BLaER1 (cell line): ENCODE measurements around the gene MRPS35.

Source experiments
- H3K27ac ChIP-seq: shearing (Covaris generic); formaldehyde crosslinking; 2 replicates; pipeline ENCODE4 v1.8.1; 2022
- H3K27me3 ChIP-seq: shearing (Covaris generic); formaldehyde crosslinking; 2 replicates; pipeline ENCODE4 v1.8.1; 2022
- H3K36me3 ChIP-seq: shearing (Covaris generic); formaldehyde crosslinking; 2 replicates; pipeline ENCODE4 v1.8.1; 2022
- H3K4me1 ChIP-seq: shearing (Covaris generic); formaldehyde crosslinking; 2 replicates; pipeline ENCODE4 v1.8.1; 2022
- H3K4me2 ChIP-seq: shearing (Covaris generic); formaldehyde crosslinking; 2 replicates; pipeline ENCODE4 v1.8.1; 2022
- H3K4me3 ChIP-seq: shearing (Covaris generic); formaldehyde crosslinking; 2 replicates; pipeline ENCODE4 v1.8.1; 2022
- H3K9ac ChIP-seq: shearing (Covaris generic); formaldehyde crosslinking; 2 replicates; pipeline ENCODE4 v1.8.1; 2022
- H3K9me3 ChIP-seq: shearing (Covaris generic); formaldehyde crosslinking; 2 replicates; pipeline ENCODE4 v1.8.1; 2022
- H4K20me1 ChIP-seq: shearing (Covaris generic); formaldehyde crosslinking; 2 replicates; pipeline ENCODE4 v1.8.1; 2022
- Cebpa-rat ChIP-seq: shearing (Covaris generic); IDR thresholded peaks from 2 replicates; pipeline ENCODE4 v1.8.1; 2022

Gene MRPS35

DNA sequence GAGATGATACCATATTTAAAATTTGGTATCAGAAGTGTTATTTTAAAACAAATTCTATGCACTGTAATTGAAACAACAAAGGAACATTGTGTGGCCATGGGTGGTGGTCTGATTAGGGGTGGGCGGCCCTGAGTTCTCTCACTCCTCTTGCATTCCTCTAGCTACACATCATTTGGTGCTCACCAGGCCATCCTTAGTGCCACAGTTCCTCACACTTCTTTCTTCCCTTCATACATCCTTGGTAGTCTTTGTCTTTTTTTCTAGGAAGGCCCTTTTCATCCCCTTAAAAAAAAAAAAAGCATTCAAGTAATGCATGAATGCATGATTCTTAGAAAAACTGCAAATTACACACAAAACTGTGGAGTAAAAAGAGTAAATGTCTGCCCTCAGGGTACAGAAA, 71.8 kb downstream of the MRPS35 start:
- H3K4me1 ChIP-seq = peaks cover 31% of the 10 kb centered on the region
- no peaks in the 10 kb centered on the region for H3K27me3 ChIP-seq
- peak overlapping the region; percentile 94 for H3K4me2 ChIP-seq
- TF ChIP-seq Cebpa-rat = no peak
- H3K9ac ChIP-seq = no peak overlapping the region
- H3K4me3 ChIP-seq = no peak overlapping the region
- H3K27ac ChIP-seq = no peak overlapping the region
- H3K9me3 ChIP-seq = peaks cover 5% of the 10 kb centered on the region; the same call in 1 of the 2 replicates
- H3K36me3 ChIP-seq = peaks cover 33% of the 10 kb centered on the region
- H4K20me1 ChIP-seq = peaks cover 1% of the 10 kb centered on the region; the same call in 1 of the 2 replicates

DNA sequence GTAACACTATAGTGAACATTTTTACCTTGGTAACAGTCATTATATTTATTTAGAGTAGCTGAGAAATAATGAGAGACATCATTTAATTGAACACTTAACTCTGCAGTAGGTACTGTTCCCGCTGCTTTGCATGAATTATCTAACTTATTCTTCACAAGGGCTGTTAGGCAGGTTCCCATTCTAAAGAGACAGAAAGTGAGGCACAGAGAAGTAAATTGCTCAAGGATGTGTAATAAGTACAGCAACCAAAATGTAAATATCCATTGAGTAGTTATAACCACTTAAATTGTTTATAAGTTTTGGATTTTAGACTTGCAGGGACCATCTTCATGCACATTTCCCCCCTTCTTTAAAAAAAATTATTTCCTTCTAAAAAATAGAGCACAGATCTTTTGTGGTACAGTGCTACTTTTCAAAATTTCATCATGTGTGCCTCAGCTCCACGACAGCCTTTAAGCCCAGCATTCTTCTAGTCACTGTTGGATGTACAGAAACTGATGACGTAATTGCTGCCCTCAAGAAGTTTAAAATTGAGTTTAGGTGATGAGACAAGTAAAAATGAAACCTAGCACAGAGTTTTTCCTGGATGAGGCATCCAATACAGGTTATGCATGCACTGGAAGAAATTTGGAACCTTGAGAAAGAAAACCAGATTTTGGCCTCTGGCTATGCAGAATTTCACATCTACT, 75.4 kb downstream of the MRPS35 start:
- H3K27ac ChIP-seq = no peak overlapping the region
- no peak overlapping the region for H3K9ac ChIP-seq
- no peak overlapping the region for H3K4me2 ChIP-seq
- H3K4me3 ChIP-seq = no peak overlapping the region
- H3K9me3 ChIP-seq = peaks cover 5% of the 10 kb centered on the region; the same call in 1 of the 2 replicates
- TF ChIP-seq Cebpa-rat = no peak
- H3K27me3 ChIP-seq = no peaks in the 10 kb centered on the region
- peaks cover 17% of the 10 kb centered on the region for H3K4me1 ChIP-seq
- H4K20me1 ChIP-seq = peaks cover 33% of the 10 kb centered on the region; the same call in 1 of the 2 replicates
- H3K36me3 ChIP-seq = peaks cover 62% of the 10 kb centered on the region

DNA sequence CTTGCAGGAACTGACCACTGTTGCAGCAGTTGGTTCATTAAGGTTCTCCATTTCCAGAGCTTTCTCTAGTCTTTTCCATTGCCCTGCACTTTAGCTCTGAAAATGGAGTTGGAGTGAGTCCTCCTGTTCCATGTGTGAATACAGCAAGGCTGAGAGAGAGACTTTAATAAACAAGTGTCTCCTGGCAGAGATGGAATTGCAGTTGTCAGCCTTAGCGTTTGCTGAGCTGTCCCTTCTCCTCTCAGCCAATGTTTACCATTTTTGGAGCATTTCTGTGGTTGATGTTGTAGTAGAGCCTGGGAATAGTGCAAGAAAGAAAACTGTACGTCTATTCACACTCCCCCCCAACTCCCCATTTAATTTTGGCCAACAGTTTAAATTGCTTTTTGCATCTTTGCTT, 76.9 kb downstream of the MRPS35 start:
- H3K4me3 ChIP-seq = no peak overlapping the region
- no peak for TF ChIP-seq Cebpa-rat
- H3K9ac ChIP-seq = no peak overlapping the region
- H3K4me2 ChIP-seq = no peak overlapping the region
- H3K36me3 ChIP-seq = peaks cover 71% of the 10 kb centered on the region
- H3K27ac ChIP-seq = no peak overlapping the region
- H4K20me1 ChIP-seq = peaks cover 37% of the 10 kb centered on the region; the same call in 1 of the 2 replicates
- peaks cover 5% of the 10 kb centered on the region; the same call in 1 of the 2 replicates for H3K9me3 ChIP-seq
- H3K4me1 ChIP-seq = peaks cover 2% of the 10 kb centered on the region; the same call in 1 of the 2 replicates
- H3K27me3 ChIP-seq = no peaks in the 10 kb centered on the region

DNA sequence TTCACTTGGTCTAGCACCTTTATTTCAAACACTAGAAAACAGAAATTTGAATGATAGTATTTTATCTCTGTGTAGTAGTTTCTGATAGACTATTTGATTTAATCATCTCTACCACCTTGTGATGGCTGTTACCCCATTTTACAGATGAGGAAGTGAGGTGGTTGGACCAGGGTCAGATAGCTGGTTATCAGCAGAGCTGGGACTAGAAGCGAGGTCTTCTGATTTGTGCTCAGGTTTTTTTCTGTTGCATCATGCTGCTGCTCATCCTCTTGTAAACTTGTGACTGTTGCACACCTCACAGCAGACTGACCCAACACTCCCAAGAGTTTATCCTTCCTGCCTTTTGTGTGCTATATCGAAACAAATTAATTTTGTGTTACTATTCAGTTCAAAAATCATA, 79.5 kb downstream of the MRPS35 start:
- Histone ChIP-seq H3K27ac (no peak overlapping the region), H3K9me3 (no peaks in the 10 kb centered on the region), H3K36me3 (peaks cover 82% of the 10 kb centered on the region), H3K27me3 (no peaks in the 10 kb centered on the region), H3K9ac (no peak overlapping the region), H3K4me1 (no peaks in the 10 kb centered on the region), H3K4me3 (no peak overlapping the region), H4K20me1 (peaks cover 37% of the 10 kb centered on the region; the same call in 1 of the 2 replicates), H3K4me2 (no peak overlapping the region)
- no peak for TF ChIP-seq Cebpa-rat

DNA sequence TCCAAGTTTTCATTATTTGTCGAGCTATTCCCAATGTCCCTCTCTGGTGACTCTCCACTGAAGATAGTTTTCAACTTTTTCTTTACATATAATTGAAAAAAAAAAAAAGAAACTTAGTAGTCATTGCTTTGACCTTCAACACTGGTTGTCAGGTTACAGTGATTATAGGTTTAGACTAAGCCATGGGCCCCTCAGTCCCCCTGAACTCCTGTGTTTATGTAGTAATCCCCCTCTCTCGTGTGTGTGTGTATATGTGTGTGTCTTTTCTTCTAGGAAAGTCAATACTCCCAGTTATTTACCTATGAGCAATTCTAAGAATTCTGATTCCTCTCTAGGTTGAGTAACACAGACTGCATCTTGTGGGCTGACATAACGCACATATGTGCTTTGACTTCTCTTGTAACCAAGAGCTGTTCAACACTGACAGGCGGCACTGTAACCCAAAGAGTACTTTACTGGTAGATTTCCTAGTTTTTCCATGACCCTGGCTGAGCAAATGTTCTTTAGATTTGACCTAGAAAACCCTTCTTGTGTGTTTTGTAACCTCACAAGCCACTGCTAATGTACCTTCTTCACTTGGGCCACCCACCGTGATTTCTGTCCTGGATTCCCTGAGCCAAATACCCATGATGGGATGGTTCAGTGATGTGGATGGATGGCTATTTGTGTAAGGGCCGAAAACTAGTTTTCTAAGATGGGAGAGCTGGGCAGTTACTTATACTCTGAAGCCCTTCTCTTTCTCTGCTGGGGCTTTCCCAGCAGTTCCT, 84.4 kb downstream of the MRPS35 start:
- peaks cover 14% of the 10 kb centered on the region; the same call in 1 of the 2 replicates for H4K20me1 ChIP-seq
- no peak overlapping the region for H3K4me2 ChIP-seq
- H3K36me3 ChIP-seq = peaks cover 88% of the 10 kb centered on the region
- no peaks in the 10 kb centered on the region for H3K4me1 ChIP-seq
- H3K27ac ChIP-seq = no peak overlapping the region
- H3K4me3 ChIP-seq = no peak overlapping the region
- no peak overlapping the region for H3K9ac ChIP-seq
- TF ChIP-seq Cebpa-rat = no peak
- H3K9me3 ChIP-seq = no peaks in the 10 kb centered on the region
- H3K27me3 ChIP-seq = no peaks in the 10 kb centered on the region

DNA sequence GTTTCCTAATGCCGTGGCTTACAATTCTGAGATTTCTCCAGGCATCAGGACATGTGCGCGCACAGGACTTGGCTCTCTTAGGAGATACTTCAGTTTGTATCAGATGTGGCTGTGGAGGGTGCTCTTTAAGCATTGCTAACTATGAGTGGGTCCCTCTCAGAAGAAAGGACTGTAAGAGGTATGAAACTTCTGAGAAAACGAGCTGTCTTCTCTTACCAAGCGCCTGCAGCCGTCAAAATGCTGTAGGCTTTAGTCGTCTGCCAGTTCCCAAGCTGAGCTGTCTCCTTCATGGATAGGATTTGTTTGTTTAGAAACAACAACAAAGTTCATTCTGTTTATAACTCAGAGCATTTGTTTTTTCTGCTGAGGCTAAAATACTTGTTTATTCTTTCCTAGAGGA, 85.5 kb downstream of the MRPS35 start:
- Histone ChIP-seq H3K36me3 (peaks cover 91% of the 10 kb centered on the region), H3K27ac (no peak overlapping the region), H3K4me3 (no peak overlapping the region), H3K9ac (no peak overlapping the region), H3K4me1 (no peaks in the 10 kb centered on the region), H3K4me2 (no peak overlapping the region), H3K9me3 (no peaks in the 10 kb centered on the region), H3K27me3 (no peaks in the 10 kb centered on the region), H4K20me1 (0 out of 2 replicates have a peak, but pooled peaks cover 3% of the 10 kb centered on the region)
- no peak for TF ChIP-seq Cebpa-rat

DNA sequence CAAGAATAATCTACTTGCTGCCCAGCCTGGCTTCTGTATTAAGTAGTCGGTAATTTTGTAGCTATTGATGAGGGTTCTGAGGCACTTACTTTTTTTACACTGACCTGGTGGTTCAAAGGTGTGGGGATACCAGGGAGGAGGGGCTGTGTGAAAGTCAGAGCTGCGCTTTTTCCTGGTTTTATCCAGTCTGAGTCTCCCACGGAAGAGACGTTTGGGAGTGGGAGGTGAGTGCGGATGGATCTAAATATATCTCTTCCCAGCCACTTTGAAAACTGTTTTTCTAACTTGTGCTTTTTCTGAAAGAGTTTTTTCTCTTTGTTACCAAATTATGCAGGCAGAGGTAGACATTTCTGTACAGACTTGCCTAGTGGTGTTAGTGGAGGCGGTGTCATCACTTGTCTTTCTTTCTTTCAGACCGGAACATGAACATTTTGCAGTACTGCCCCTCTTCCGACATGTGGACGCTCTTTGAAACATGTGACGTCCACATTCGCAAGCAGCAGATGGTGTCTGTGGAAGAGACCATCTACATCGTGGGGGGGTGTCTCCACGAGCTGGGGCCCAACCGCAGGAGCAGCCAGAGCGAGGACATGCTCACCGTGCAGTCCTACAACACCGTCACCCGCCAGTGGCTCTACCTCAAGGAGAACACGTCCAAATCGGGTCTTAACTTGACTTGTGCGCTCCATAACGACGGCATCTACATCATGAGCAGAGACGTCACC, 86.8 kb downstream of the MRPS35 start:
- no peaks in the 10 kb centered on the region for H3K27me3 ChIP-seq
- no peaks in the 10 kb centered on the region for H4K20me1 ChIP-seq
- H3K4me3 ChIP-seq = no peak overlapping the region
- no peaks in the 10 kb centered on the region for H3K4me1 ChIP-seq
- H3K36me3 ChIP-seq = peaks cover 84% of the 10 kb centered on the region
- H3K9ac ChIP-seq = no peak overlapping the region
- H3K4me2 ChIP-seq = no peak overlapping the region
- TF ChIP-seq Cebpa-rat = no peak
- H3K27ac ChIP-seq = no peak overlapping the region
- no peaks in the 10 kb centered on the region for H3K9me3 ChIP-seq

DNA sequence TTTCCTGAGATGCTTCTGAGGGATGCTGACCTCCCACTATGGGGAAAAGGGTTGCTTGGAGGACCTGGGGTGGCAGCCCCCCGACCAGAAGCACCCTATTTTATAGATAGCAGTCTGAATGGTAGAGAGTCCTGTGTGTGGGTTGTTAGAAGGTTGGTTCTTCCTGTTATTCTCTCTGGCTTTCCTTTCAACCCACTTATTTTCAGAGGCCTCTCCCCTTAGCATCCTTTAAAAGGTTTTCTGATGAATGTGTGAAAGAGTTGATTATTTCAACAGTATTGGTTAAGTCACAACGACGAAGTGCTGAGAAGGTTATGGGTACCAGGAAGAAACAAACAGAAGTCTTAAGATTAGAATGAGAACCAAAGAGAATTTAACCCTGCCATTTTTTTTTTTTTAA, 90.2 kb downstream of the MRPS35 start:
- no peak for TF ChIP-seq Cebpa-rat
- Histone ChIP-seq H4K20me1 (no peaks in the 10 kb centered on the region), H3K27me3 (no peaks in the 10 kb centered on the region), H3K4me2 (no peak overlapping the region), H3K36me3 (peaks cover 54% of the 10 kb centered on the region), H3K4me1 (peaks cover 12% of the 10 kb centered on the region), H3K9me3 (no peaks in the 10 kb centered on the region), H3K27ac (no peak overlapping the region), H3K4me3 (no peak overlapping the region), H3K9ac (no peak overlapping the region)

DNA sequence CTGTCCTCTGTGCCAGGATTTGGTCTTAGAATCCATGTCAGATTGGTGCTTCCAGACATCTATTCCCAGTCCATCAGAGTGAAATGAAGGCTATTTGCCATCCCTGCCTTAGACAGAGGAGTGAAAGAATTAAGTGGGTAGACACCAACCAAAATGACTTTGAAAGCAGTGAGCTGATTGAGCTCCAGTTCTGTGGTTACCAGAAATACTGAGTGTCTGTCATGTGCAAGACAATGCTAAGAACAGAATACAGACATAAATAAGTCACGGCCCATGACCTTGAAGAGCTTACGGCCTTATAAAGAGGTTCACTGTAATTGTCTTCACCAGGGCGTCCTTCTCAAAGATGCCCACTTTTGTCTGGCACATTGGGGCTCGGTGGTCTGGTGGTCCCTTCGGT, 91.0 kb downstream of the MRPS35 start:
- no peak overlapping the region for H3K4me3 ChIP-seq
- peaks cover 46% of the 10 kb centered on the region for H3K36me3 ChIP-seq
- no peak overlapping the region for H3K9ac ChIP-seq
- H4K20me1 ChIP-seq = no peaks in the 10 kb centered on the region
- no peaks in the 10 kb centered on the region for H3K9me3 ChIP-seq
- no peaks in the 10 kb centered on the region for H3K27me3 ChIP-seq
- peaks cover 12% of the 10 kb centered on the region for H3K4me1 ChIP-seq
- no peak overlapping the region for H3K4me2 ChIP-seq
- H3K27ac ChIP-seq = no peak overlapping the region
- no peak for TF ChIP-seq Cebpa-rat
